Activated CD4-positive, alpha-beta T cell treated with anti-CD3 and anti-CD28 coated beads, Interleukin-10, Interleukin-2, amounts not matched to agents 100 ng/mL and 50 ng/mL, durations not matched to agents 16 hours and 8 hours (primary cell): ENCODE measurements around the gene CSK.

Source experiments
- DNase-seq: peaks from one replicate; pipeline ENCODE4 v3.0.0-alpha.2; 2020

CSK gene

GRCh38 chr15:74829486-74829885 is 47.6 kb downstream of the CSK start:
- DNase-seq, result peak; percentile 69

- DNase-seq, result no peak
These were observed 48.1 kb downstream of the CSK start for GRCh38 chr15:74829991-74830390.

- DNase-seq, result no peak
These were observed 49.0 kb downstream of the CSK start for GRCh38 chr15:74830868-74831267.

GRCh38 chr15:74831813-74832495 is 50.1 kb downstream of the CSK start:
- no peak for DNase-seq

GRCh38 chr15:74832826-74833225 is 50.9 kb downstream of the CSK start:
- DNase-seq, result no peak

- no peak for DNase-seq
These were observed 51.7 kb downstream of the CSK start for GRCh38 chr15:74833376-74834107.

GRCh38 chr15:74835312-74835823 is 53.5 kb downstream of the CSK start:
- DNase-seq, result peak; percentile 58

GRCh38 chr15:74836846-74837245 is 55.0 kb downstream of the CSK start:
- DNase-seq, result no peak

GRCh38 chr15:74837482-74838136 is 55.7 kb downstream of the CSK start:
- peak; percentile 16 for DNase-seq

GRCh38 chr15:74838137-74838516 is 56.2 kb downstream of the CSK start:
- DNase-seq, result no peak

- no peak for DNase-seq
These were observed 57.1 kb downstream of the CSK start for GRCh38 chr15:74838746-74839525.

- no peak for DNase-seq
These were observed 57.9 kb downstream of the CSK start for GRCh38 chr15:74839526-74840395.

GRCh38 chr15:74840851-74841775 is 59.2 kb downstream of the CSK start:
- no peak for DNase-seq

GRCh38 chr15:74841891-74842373 is 60.1 kb downstream of the CSK start:
- DNase-seq, result no peak

- DNase-seq, result peak; percentile 96
These were observed 60.9 kb downstream of the CSK start, which contains the start of gene ULK3 for GRCh38 chr15:74842581-74843444. Gene ULK3, minus strand, starts transcription at chr15:74843156. Its CDS starts 51 bp downstream, at chr15:74843105.

GRCh38 chr15:74843445-74843828 is 61.6 kb downstream of the CSK start:
- no peak for DNase-seq

- peak; percentile 29 for DNase-seq
These were observed 62.0 kb downstream of the CSK start for GRCh38 chr15:74843891-74844299.

- DNase-seq, result no peak
These were observed 62.7 kb downstream of the CSK start for GRCh38 chr15:74844319-74845207.

GRCh38 chr15:74845208-74845568 is 63.3 kb downstream of the CSK start:
- peak; percentile 88 for DNase-seq
